Measurements from ENCODE around the gene PIEZO2. TPM values are rescaled to one million over a fixed set of nuclear protein-coding genes. Genes with fewer than 3 reads are reported as not detected.
A peak's percentile ranks its signal among the peaks of the same experiment; 100 is the strongest.

PIEZO2 gene
- total and polyA plus RNA-seq, 11 donors = 0.04 to 4.9 (median 0.20) TPM; not detected in 2

DNA sequence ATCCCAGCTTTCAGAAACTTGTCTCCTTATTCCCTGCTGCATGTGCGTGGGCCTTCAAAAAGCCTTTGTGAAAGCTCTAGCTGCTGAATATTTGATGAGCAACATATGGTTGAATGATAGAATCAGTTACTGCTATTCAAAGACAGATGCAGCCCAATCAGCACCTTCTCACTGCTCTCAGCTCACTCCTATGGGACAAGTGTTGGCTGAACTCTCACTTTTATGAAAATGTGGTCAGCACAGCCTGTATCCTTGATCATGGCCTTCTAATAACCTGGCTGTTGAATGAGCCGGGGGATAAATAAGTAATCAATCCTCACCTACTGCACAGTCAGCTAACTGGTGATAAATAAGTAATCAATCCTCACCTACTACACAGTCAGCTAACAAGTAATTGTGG lies 103.2 kb downstream of the PIEZO2 start:
- ATAC-seq = no peak
- H3K9me3 ChIP-seq = peaks cover 0 to 7% (median 0%) of the 10 kb centered on the region in 12 donors
- DNase-seq = no peak
- H3K27ac ChIP-seq = no peak overlapping the region
- no peak overlapping the region for H3K4me3 ChIP-seq
- peaks cover 0 to 3% (median 0%) of the 10 kb centered on the region in 9 donors for H3K27me3 ChIP-seq
- intact Hi-C loops (cut with DNase I) = loop anchor here in 2 of 10 donors (5.0 to 10.0 kb wide), 2 partner anchors 179 to 481 kb away; no protein-coding TSS in a partner anchor
- WGBS, 4 donors = 78 to 89% (median 85%) methylated on average over 2 of the region's 2 CpGs
- no peaks in the 10 kb centered on the region for H3K36me3 ChIP-seq
- H3K4me1 ChIP-seq = no peaks in the 10 kb centered on the region
- TF ChIP-seq, protein P1, sequence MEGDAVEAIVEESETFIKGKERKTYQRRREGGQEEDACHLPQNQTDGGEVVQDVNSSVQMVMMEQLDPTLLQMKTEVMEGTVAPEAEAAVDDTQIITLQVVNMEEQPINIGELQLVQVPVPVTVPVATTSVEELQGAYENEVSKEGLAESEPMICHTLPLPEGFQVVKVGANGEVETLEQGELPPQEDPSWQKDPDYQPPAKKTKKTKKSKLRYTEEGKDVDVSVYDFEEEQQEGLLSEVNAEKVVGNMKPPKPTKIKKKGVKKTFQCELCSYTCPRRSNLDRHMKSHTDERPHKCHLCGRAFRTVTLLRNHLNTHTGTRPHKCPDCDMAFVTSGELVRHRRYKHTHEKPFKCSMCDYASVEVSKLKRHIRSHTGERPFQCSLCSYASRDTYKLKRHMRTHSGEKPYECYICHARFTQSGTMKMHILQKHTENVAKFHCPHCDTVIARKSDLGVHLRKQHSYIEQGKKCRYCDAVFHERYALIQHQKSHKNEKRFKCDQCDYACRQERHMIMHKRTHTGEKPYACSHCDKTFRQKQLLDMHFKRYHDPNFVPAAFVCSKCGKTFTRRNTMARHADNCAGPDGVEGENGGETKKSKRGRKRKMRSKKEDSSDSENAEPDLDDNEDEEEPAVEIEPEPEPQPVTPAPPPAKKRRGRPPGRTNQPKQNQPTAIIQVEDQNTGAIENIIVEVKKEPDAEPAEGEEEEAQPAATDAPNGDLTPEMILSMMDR (IDR thresholded peaks at IDR 0.05) = no peak
- TF ChIP-seq POLR2A (IDR thresholded peaks at IDR 0.05) = no peak

DNA sequence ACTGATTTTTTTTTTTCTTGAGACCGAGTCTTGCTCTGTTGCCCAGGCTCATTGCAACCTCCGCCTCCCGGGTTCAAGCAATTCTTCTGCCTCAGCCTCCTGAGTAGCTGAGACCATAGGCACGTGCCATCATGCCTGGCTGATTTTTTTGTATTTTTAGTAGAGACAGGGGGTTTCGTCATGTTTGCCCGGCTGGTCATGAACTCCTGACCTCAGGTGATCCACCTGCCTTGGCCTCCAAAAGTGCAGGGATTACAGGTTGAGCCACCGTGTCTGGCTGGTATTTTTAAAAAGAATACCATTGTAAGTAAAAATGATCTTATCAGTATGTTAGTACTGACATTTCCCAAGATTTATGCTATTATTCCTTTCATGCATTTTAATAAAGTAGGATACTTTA lies 105.7 kb downstream of the PIEZO2 start:
- ATAC-seq (no peak), DNase-seq (no peak)
- Histone ChIP-seq H3K4me1 (no peaks in the 10 kb centered on the region), H3K27me3 (peaks cover 0 to 3% (median 0%) of the 10 kb centered on the region in 9 donors), H3K4me3 (no peak overlapping the region), H3K9me3 (peaks cover 0 to 7% (median 0%) of the 10 kb centered on the region in 12 donors), H3K36me3 (no peaks in the 10 kb centered on the region), H3K27ac (no peak overlapping the region)
- intact Hi-C loops (cut with DNase I) = loop anchor here in 3 of 10 donors (5.0 to 10.0 kb wide), 3 partner anchors 256 to 481 kb away; no protein-coding TSS in a partner anchor
- no peak for TF ChIP-seq POLR2A (IDR thresholded peaks at IDR 0.05)
- TF ChIP-seq, protein P1 (IDR thresholded peaks at IDR 0.05) = no peak
- 87 to 95% (median 94%) methylated on average over 7 of the region's 7 CpGs for WGBS, 4 donors

DNA sequence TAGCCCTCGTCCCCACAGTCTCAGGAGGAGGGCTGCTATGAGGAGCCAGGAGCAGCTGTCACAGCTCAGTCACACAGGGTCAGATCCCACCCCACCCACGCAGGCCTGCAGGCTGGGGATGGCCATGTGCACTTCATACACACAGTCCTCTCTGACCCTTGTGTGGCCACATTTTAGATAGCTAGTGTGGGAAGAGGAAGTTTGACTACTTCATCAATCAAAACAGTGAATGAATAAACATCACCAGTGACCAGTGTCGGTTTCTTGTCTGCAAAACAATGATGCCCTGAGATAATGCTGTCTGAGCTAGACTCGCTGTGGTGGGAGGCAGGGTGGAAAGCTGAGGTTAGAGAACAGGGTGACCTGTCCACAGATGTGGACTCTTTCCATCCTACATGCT lies 107.1 kb downstream of the PIEZO2 start:
- ATAC-seq = no peak
- intact Hi-C loops (cut with DNase I) = loop anchor here in 3 of 10 donors (5.0 to 10.0 kb wide), 3 partner anchors 255 to 480 kb away; no protein-coding TSS in a partner anchor

More for the DNA sequence above, 107.1 kb downstream of the PIEZO2 start:
- no peaks in the 10 kb centered on the region for H3K4me1 ChIP-seq
- H3K27me3 ChIP-seq = peaks cover 0 to 3% (median 0%) of the 10 kb centered on the region in 9 donors
- DNase-seq = peak in 2 of 5 donors; percentile 11 to 32
- TF ChIP-seq POLR2A (IDR thresholded peaks at IDR 0.05) = no peak
- TF ChIP-seq, protein P1 (IDR thresholded peaks at IDR 0.05) = no peak
- no peaks in the 10 kb centered on the region for H3K36me3 ChIP-seq
- H3K9me3 ChIP-seq = peaks cover 0 to 7% (median 0%) of the 10 kb centered on the region in 12 donors
- no peak overlapping the region for H3K4me3 ChIP-seq
- H3K27ac ChIP-seq = no peak overlapping the region
- WGBS, 4 donors = 42 to 71% (median 60%) methylated on average over 4 of the region's 4 CpGs

Data from heart left ventricle (tissue), 16 donors.